Adrenal gland (tissue), 12 donors: ENCODE data around the gene SOST. TPM values are rescaled to one million over a fixed set of nuclear protein-coding genes. Genes with fewer than 3 reads are reported as not detected.
A peak's percentile ranks its signal among the peaks of the same experiment; 100 is the strongest.

Experiments used
- DNase-seq, 7 donors: peaks; one replicate each; pipeline ENCODE4 v3.0.0-alpha.2; 2019 to 2020
- H3K27ac ChIP-seq, 5 donors: fragments of 200-600 bp; sonication (generic) in 4 of 5; 1 replicate in 3 of 5; 2 replicates in 2 of 5; pipeline versions ENCODE4 v1.5.1 to v1.8.0; 2016 to 2020; ENCODE audit warnings: mild to moderate bottlenecking in 1 of 5
- H3K27me3 ChIP-seq: fragments of 200-600 bp; 2 replicates; pipeline ENCODE4 v1.8.0; 2021
- H3K36me3 ChIP-seq, 2 donors: fragments of 200-600 bp; replicated peaks in 1 of 2; 1 replicate in 1 of 2; 2 replicates in 1 of 2; pipeline versions ENCODE4 v1.5.1 to v1.8.0; 2018 to 2022
- H3K4me1 ChIP-seq, 2 donors: fragments of 200-600 bp; replicated peaks in 1 of 2; 1 replicate in 1 of 2; 2 replicates in 1 of 2; pipeline versions ENCODE4 v1.5.1 to v1.8.0; 2018 to 2021
- H3K4me3 ChIP-seq, 4 donors: fragments of 200-600 bp; sonication (generic) in 3 of 4; one replicate each; pipeline ENCODE4 v1.5.1; 2016 to 2018
- H3K9me3 ChIP-seq, 3 donors: fragments of 200-600 bp; sonication (generic) in 1 of 3; replicated peaks in 1 of 3; 1 replicate in 2 of 3; 2 replicates in 1 of 3; pipeline versions ENCODE4 v1.5.1 to v1.8.0; 2016 to 2021
- POLR2A ChIP-seq, 2 donors: fragments of 450-650 bp; IDR thresholded peaks; one replicate each; pipeline ENCODE4 v1.6.1; 2017; ENCODE audit warnings: antibody characterized with exemption in 2 of 2, mild to moderate bottlenecking in 2 of 2, moderate library complexity in 1 of 2
- WGBS, 4 donors: extraction: QIAGEN DNeasy Blood & Tissue Kit in 2 of 4; methylation state at CpG; one replicate each; pipeline versions ENCODE4 v1.1.5 to v1.1.7; 2013 to 2017; 5-methylcytosine and 5-hydroxymethylcytosine counted together
- intact Hi-C, 2 donors: fragments of 100-400 bp; cut with DNase I; formaldehyde crosslinking; loops; one replicate each; pipeline versions ENCODE4 v1.14.1 to v1.15.0; 2022 to 2023
- polyA plus RNA-seq, 3 donors: library from polyadenylated mRNA; stranded (reverse); fragments of 200-250 nt in 2 of 3; fragments of 350-450 nt in 1 of 3; fragmentation: Illumina TruSeq in 1 of 3; extraction: RNeasy Lipid Tissue Mini Kit (QIAGEN cat#74804) in 1 of 3; gene quantifications; one replicate each; pipeline ENCODE4 v1.2.3, GENCODE V29; 2013 to 2014
- total RNA-seq, 9 donors: library from RNA; depleted of rRNA in 4 of 9; stranded (reverse); fragments of >200 nt in 4 of 9; fragments of 120-200 nt in 1 of 9; fragmentation: NEBNext Ultra II Directional in 1 of 9; extraction: Animal tissue kit (Norgen Biotek cat#: 25700) in 1 of 9; gene quantifications; one replicate each; pipeline versions ENCODE4 v1.1.0 to v1.2.4, GENCODE V29; 2013 to 2023
- TF ChIP-seq, protein P1 (sequence below), 6 experiments: fragments of 450-650 bp in 4 of 6; fragments of 200-600 bp in 2 of 6; sonication (generic) in 1 of 6; IDR thresholded peaks; 1 replicate in 5 of 6; 2 replicates in 1 of 6; pipeline versions ENCODE4 v1.5.1 to v1.8.0; 2016 to 2021; ENCODE audit warnings: antibody characterized with exemption in 6 of 6, mild to moderate bottlenecking in 2 of 6, moderate library complexity in 1 of 6
- donor health status: healthy with polysubstance abuse.
- donor health status: Bipolar disorder and iron deficiency.
- donor health status: DM: yes; HTN: yes; CAD: no.
- donor health status: DM: no; HTN: no; CAD: no.
- donor health status: DM: no; HTN: no; CAD: no.
- donor health status: DM: yes; HTN: yes; CAD: no.

SOST gene
- total and polyA plus RNA-seq, 12 donors: not detected

DNA sequence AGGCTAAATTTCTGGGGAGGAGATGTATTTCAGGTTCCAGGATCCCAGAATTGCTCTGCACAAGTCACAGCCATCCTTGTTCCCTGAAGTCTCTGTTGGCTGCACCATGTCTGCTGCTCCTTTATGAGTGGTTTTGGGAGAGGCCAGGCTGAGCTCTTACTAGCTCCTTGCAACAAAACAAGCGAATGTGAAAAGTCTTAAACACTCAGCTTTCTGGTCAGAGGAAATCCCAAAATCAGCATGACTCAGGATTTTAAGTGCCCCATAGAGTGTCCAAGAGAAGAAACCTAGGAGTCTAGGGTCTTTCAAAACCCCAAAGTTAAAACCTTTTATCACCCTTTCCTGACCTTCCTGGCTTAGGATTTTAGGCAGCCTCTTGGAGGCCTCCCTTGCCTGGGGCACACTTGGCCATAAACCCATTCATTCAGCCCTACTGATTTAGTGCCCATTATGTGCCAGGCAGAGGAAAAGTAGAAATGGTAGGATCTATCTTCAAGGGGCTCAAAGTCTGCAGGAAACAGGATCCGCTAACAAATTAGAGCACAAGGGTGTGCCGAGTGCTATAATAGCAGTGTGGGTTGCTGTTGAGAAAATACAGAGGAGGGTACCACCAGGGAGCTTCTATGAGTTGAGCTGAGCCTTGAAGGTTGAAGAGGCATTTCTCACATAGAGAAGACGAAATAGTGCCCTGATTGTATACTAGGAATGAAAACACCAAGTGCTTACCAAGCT lies 36.9 kb downstream of the SOST start:
- Histone ChIP-seq H3K4me1 (peaks cover 0 to 19% of the 10 kb centered on the region in 2 donors), H3K27me3 (no peaks in the 10 kb centered on the region), H3K4me3 (no peak overlapping the region), H3K27ac (peak overlapping the region in 3 of 5 donors; percentile 58 to 97 (median 95)), H3K9me3 (no peaks in the 10 kb centered on the region), H3K36me3 (no peaks in the 10 kb centered on the region)
- no peak for DNase-seq
- intact Hi-C loops: no loop called here
- no peak for TF ChIP-seq POLR2A (IDR thresholded peaks at IDR 0.05)
- TF ChIP-seq, protein P1, sequence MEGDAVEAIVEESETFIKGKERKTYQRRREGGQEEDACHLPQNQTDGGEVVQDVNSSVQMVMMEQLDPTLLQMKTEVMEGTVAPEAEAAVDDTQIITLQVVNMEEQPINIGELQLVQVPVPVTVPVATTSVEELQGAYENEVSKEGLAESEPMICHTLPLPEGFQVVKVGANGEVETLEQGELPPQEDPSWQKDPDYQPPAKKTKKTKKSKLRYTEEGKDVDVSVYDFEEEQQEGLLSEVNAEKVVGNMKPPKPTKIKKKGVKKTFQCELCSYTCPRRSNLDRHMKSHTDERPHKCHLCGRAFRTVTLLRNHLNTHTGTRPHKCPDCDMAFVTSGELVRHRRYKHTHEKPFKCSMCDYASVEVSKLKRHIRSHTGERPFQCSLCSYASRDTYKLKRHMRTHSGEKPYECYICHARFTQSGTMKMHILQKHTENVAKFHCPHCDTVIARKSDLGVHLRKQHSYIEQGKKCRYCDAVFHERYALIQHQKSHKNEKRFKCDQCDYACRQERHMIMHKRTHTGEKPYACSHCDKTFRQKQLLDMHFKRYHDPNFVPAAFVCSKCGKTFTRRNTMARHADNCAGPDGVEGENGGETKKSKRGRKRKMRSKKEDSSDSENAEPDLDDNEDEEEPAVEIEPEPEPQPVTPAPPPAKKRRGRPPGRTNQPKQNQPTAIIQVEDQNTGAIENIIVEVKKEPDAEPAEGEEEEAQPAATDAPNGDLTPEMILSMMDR (IDR thresholded peaks at IDR 0.05): no peak
- 86 to 98% (median 90%) methylated on average over 4 of the region's 4 CpGs for WGBS, 4 donors

DNA sequence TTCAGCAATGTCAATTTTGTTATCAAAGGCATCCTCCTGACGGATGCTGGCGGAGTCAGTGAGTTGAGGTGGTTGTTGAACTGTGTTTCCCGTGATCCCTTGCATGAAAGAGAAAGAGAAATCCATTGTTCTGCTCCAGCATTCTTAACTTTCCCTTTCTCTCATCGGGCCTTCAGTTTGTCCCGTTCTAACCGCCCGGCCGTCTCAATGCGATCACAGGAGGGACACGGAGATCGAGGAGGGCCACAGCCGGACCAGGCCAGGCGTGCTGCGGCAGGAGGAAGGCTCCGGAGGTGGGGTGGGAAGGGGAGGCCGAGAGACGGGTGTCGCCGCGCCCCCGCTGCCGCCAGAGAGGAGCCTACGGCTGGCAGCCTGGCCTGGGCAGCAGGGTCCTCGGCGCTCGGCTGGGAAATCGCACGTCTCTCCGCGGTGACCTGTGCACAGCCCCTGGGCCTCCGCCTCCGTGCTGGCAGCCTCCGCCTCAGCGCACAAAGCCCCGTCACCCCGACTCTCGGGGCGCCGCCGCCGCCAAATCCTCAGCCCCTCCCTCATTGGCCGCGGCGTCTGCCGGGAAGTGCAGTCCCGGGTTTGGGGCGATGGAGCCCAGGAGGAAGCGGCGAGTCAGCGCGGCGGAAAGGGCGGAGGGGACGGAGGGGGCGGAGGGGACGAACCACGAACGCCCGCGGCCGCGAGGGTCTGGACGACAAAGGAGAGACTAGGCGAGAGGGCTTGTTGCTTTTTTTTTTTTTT lies 38.1 kb downstream of the SOST start:
- Histone ChIP-seq H3K27ac (peak overlapping the region; percentile 82 to 98 (median 95)), H3K36me3 (no peaks in the 10 kb centered on the region), H3K4me1 (peaks cover 0 to 19% of the 10 kb centered on the region in 2 donors), H3K27me3 (no peaks in the 10 kb centered on the region), H3K9me3 (no peaks in the 10 kb centered on the region), H3K4me3 (peak overlapping the region; percentile 5 to 70 (median 57))
- 0 to 1% (median 1%) methylated on average over 32 to 64 of the region's 64 CpGs for WGBS, 4 donors
- TF ChIP-seq, protein P1 (IDR thresholded peaks at IDR 0.05): no peak
- peak; percentile 79 to 89 for TF ChIP-seq POLR2A (IDR thresholded peaks at IDR 0.05)
- peak; percentile 76 to 84 (median 80) for DNase-seq
- intact Hi-C loops: no loop called here

DNA sequence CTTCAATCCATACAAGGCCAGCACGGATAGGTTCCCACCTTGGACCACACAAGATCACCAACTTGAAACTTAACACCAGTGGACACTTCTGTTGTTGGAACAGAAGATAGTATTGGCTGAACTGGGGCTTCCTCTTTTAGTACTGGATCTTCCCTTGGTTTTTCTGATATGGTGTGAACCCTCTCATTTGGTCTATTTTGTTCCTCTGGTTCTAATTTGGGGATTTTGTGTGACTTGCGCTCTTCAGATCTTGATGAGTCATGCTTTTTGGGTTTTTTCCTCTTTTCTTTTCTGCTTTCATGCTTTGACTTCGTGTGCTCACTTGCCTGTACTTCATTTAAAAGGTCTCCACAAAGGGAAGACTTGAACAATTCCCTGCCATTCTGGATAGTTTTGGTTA lies 39.0 kb downstream of the SOST start:
- TF ChIP-seq POLR2A (IDR thresholded peaks at IDR 0.05): no peak
- TF ChIP-seq, protein P1 (IDR thresholded peaks at IDR 0.05): no peak
- H3K27me3 ChIP-seq: no peaks in the 10 kb centered on the region
- H3K4me3 ChIP-seq: no peak overlapping the region
- no peaks in the 10 kb centered on the region for H3K36me3 ChIP-seq
- 44 to 76% (median 65%) methylated on average over 3 of the region's 3 CpGs for WGBS, 4 donors
- peaks cover 1 to 19% of the 10 kb centered on the region in 2 donors for H3K4me1 ChIP-seq
- H3K9me3 ChIP-seq: no peaks in the 10 kb centered on the region
- intact Hi-C loops: no loop called here
- H3K27ac ChIP-seq: peak overlapping the region in 3 of 5 donors; percentile 82 to 98 (median 97)
- no peak for DNase-seq

DNA sequence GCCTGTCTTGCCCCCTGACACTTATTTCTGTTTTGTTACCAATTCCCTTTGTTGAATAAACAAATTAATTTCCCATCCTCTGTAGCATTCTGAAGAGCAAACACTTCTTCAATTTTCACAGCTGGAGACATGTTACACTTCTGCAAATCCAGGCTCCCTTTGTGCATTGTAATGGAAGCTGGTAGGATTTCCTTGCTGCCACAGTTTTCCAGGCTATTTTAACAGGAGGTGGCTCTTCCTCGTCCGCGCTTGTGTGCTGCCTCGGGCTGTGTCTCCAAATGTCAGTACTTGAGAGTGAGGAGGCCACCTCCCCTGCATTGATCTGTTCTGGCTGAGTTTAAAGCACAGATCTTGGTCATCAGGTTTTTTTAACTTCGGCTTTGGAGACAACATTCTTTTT lies 40.0 kb downstream of the SOST start:
- Histone ChIP-seq H3K36me3 (no peaks in the 10 kb centered on the region), H3K4me3 (no peak overlapping the region), H3K27me3 (no peaks in the 10 kb centered on the region), H3K9me3 (no peaks in the 10 kb centered on the region), H3K4me1 (peaks cover 10 to 11% of the 10 kb centered on the region in 2 donors), H3K27ac (no peak overlapping the region)
- no peak for DNase-seq
- intact Hi-C loops: no loop called here
- TF ChIP-seq, protein P1 (IDR thresholded peaks at IDR 0.05): no peak
- no peak for TF ChIP-seq POLR2A (IDR thresholded peaks at IDR 0.05)
- WGBS, 4 donors: 74 to 90% (median 80%) methylated on average over 5 of the region's 5 CpGs
